Measurements from ENCODE around the gene DTWD2. TPM values are rescaled to one million over a fixed set of nuclear protein-coding genes. Genes with fewer than 3 reads are reported as not detected.

Gene DTWD2
- polyA plus RNA-seq, 1 donor: 14.1 TPM

Other genes with a start within 250 kb of the DTWD2 start
- gene DMXL1, start 82.5 kb upstream of the DTWD2 start, polyA plus RNA-seq (ENCODE audit: insufficient read length): 66.1 TPM